OCI-LY3 (cell line): ENCODE results near the gene HLA-DRB5.

Experiments used
- CTCF ChIP-seq: fragments of 200-600, 300-600 bp; sonication (generic); IDR thresholded peaks from 2 replicates; pipeline ENCODE4 v1.5.1; 2014; ENCODE audit warnings: antibody characterized with exemption, low read length, low read depth
- EZH2phosphoT487 ChIP-seq: fragments of 200-600 bp; shearing (Covaris generic); IDR thresholded peaks from 2 replicates; pipeline ENCODE4 v1.6.1; 2018; ENCODE audit warnings: antibody characterized with exemption, mixed run types, low read depth

GRCh38 chr6:32472781-32473375 is 57.2 kb downstream of the HLA-DRB5 start:
- TF ChIP-seq CTCF (no peak), EZH2phosphoT487 (no peak)
